GM18499 (cell line): Measurements from ENCODE around the gene C10orf95.

ENCODE experiments used
- ATAC-seq: cut with Tn5 transposase; IDR thresholded peaks from one replicate; pipeline ENCODE4 v1.9.1; 2021; ENCODE audit warnings: moderate number of reproducible peaks; ENCODE audit not compliant: insufficient read depth, unreplicated experiment

C10orf95 gene

DNA sequence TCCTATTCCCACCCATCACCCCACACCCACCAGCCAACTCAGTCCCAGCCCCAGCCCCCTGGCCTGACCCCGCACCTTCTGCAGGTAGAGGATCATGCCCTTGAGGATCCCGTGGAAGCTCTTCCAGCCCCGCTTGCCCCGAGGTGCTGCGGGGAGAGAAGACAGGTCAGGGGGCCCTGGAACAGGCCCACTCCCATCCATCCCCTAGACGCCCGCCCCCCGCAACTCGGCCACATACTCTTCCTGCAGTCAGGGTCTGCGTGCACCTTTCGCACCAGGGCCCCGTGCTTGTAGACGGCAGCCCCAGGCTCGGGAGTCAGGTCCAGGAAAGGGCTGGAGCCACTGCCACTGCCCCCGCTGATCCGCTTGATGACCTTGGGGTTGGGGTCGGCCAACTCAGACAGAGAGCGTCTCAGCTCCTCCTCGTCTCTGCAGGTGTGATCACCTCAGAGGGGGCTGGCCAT, 46.2 kb downstream of the C10orf95 start:
- no peak for ATAC-seq

DNA sequence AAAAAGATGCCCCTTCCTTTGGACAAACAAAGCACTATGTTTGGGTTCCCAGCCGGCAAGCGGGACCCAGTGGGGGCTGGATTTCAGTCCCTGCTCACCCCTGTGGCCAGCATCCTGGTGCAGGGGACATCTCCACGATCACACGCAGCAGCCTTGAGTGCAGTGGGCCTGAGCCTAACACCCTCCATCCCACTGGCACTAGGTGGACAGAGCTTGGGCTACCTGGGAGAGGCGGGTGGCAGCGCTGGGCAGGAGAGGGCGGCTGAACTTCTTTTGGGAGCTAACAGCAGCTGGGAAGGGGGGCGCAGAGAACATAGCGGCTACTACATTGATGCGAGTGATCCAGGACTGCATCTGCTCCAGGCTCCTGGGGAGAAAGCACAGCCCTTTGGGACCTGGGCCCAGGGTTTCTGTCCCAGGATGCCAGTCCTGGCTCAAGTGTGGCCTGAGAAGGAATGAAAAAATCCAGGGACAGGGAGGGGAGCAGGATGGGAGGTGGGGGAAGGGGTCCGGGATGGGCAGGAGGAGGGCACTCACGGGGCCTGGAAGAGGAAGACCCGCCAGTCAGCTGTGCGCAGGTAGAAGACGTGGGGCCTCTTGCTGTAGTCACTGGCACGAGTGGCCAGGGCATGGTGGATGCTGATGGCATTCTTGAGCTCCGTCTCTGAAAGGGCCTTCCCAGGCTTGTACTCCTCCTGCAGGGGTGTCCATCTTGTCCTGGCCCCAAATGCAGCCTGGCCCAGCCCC, 46.8 kb downstream of the C10orf95 start:
- no peak for ATAC-seq

GRCh38 chr10:102403115-102403514, 48.2 kb downstream of the C10orf95 start:
- ATAC-seq, result no peak

DNA sequence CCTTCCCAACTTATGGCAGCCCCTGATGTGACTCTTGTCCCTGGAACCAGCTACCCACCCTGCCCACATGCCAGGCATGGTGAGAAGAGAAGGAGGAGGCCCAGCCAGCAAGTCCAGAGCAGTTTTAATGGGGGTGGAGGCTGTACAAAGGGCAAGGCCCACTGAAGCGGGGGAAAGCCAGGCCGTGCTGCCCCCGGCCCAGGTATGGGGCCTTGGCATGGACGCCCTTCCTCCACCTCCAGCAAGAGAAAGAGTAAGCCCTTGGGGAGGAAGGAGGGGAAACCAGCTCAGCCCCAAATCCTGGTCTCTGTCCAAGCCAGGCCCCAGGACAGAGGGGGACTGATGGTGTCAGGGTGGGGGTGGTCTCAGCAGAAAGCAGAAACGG, 48.8 kb downstream of the C10orf95 start:
- ATAC-seq, result no peak

DNA sequence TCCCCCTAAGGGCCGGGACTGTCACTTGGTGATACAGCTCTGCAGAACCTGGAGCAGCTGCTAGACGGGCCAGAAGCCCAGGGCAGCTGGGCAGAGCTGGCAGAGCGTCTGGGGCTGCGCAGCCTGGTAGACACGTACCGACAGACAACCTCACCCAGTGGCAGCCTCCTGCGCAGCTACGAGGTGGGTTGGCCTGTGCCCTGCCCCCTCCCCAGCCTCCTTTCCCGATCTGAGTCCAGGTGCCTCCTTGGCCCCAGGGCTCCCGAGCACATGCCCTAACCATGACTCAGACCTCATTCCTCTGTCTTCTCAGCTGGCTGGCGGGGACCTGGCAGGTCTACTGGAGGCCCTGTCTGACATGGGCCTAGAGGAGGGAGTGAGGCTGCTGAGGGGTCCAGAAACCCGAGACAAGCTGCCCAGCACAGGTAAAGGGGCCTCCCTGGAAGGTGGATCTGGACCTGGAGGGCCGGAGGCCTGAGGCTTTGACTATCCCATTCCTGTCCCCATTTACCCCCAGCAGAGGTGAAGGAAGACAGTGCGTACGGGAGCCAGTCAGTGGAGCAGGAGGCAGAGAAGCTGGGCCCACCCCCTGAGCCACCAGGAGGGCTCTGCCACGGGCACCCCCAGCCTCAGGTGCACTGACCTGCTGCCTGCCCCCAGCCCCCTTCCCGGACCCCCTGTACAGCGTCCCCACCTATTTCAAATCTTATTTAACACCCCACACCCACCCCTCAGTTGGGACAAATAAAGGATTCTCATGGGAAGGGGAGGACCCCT, 49.4 kb downstream of the C10orf95 start:
- no peak for ATAC-seq

GRCh38 chr10:102401342-102401654, 50.0 kb downstream of the C10orf95 start:
- no peak for ATAC-seq

DNA sequence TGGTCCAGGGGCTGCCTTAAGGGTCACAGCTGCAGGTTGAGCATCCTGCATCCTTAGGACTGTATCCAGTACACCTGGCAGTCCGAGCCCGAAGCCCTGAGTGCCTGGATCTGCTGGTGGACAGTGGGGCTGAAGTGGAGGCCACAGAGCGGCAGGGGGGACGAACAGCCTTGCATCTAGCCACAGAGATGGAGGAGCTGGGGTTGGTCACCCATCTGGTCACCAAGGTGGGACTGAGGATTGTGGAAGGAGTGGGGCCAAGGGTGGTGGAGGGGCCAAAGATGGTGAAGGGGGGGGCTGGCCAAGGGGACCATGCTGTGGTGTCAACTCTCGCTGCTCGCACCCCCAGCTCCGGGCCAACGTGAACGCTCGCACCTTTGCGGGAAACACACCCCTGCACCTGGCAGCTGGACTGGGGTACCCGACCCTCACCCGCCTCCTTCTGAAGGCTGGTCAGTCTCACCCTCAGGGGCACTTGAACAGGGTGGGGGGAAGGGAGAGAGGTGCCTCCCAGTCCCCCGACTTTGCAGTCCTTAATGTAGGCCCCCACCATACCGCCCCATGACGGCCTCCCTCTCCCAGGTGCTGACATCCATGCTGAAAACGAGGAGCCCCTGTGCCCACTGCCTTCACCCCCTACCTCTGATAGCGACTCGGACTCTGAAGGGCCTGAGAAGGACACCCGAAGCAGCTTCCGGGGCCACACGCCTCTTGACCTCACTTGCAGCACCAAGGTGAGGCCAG, 50.6 kb downstream of the C10orf95 start:
- no peak for ATAC-seq

DNA sequence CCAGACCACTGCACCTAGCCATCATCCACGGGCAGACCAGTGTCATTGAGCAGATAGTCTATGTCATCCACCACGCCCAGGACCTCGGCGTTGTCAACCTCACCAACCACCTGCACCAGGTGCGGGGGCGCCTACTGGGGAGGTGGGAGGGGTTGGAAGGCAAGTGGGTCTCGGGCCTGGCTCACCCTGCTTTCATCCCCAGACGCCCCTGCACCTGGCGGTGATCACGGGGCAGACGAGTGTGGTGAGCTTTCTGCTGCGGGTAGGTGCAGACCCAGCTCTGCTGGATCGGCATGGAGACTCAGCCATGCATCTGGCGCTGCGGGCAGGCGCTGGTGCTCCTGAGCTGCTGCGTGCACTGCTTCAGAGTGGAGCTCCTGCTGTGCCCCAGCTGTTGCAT, 51.3 kb downstream of the C10orf95 start:
- ATAC-seq, result no peak
